Stimulated activated CD4-positive, alpha-beta T cell treated with anti-CD3 and anti-CD28 coated beads, Interleukin-4, amount 100 ng/mL, for 1 hour (primary cell): ENCODE data around the gene IMP3.
"Not testable (repeated sequence)": the region's sequence is repeated elsewhere in the genome, so short reads cannot be mapped to it uniquely, and the experiment has no call there.

ENCODE experiments used
- DNase-seq: peaks from one replicate; pipeline ENCODE4 v3.0.0-alpha.2; 2020

Gene IMP3

GRCh38 chr15:75649848-75650247, 9.8 kb upstream of the IMP3 start:
- no peak for DNase-seq

GRCh38 chr15:75649045-75649761, 9.2 kb upstream of the IMP3 start:
- no peak for DNase-seq

- no peak for DNase-seq
Measured at GRCh38 chr15:75648156-75649000, 8.4 kb upstream of the IMP3 start.

GRCh38 chr15:75647370-75648155, 7.5 kb upstream of the IMP3 start, which contains the start of gene SNX33:
SNX33 (plus strand) TSS chr15:75647912; CDS start chr15:75649103, 1,191 bp downstream.
- peak; percentile 52 for DNase-seq

- DNase-seq, result peak; percentile 15
Measured at GRCh38 chr15:75646944-75647364, 6.9 kb upstream of the IMP3 start.

GRCh38 chr15:75646112-75646943, 6.3 kb upstream of the IMP3 start:
- DNase-seq, result no peak

GRCh38 chr15:75644376-75644775, 4.4 kb upstream of the IMP3 start:
- no peak for DNase-seq

- no peak for DNase-seq
Measured at GRCh38 chr15:75641603-75642002, 1.6 kb upstream of the IMP3 start.

GRCh38 chr15:75641179-75641503, 1.1 kb upstream of the IMP3 start:
- no peak for DNase-seq

- peak; percentile 45 for DNase-seq
Measured at GRCh38 chr15:75640483-75641178, 607 bp upstream of the IMP3 start.

- DNase-seq, result no peak
Measured at GRCh38 chr15:75639191-75639708, 774 bp downstream of the IMP3 start.

- no peak for DNase-seq
Measured at GRCh38 chr15:75637245-75638009, 2.6 kb downstream of the IMP3 start.

GRCh38 chr15:75636026-75636425, 4.0 kb downstream of the IMP3 start:
- no peak for DNase-seq

- DNase-seq, result not testable (repeated sequence)
Measured at GRCh38 chr15:75633922-75634321, 6.1 kb downstream of the IMP3 start.

GRCh38 chr15:75631935-75632334, 8.1 kb downstream of the IMP3 start:
- DNase-seq, result no peak

GRCh38 chr15:75625542-75626347, 14.3 kb downstream of the IMP3 start, which contains the start of gene SNUPN:
SNUPN (minus strand) TSS chr15:75625725; CDS start chr15:75621051, 4,674 bp downstream.
- DNase-seq, result peak; percentile 95

- DNase-seq, result no peak
Measured at GRCh38 chr15:75622505-75622904, 17.5 kb downstream of the IMP3 start.

GRCh38 chr15:75620841-75621391, 19.1 kb downstream of the IMP3 start:
- DNase-seq, result no peak

GRCh38 chr15:75620058-75620820, 19.8 kb downstream of the IMP3 start:
- DNase-seq, result no peak
